Measurements from ENCODE around the gene MPZL3.

- TF ChIP-seq POLR2AphosphoS5 (IDR thresholded peaks at IDR 0.05) (no peak), CTCF (IDR thresholded peaks at IDR 0.05) (no peak), POLR2A (IDR thresholded peaks at IDR 0.05) (no peak)
Observed at GRCh38 chr11:118216621-118217481, 35.3 kb downstream of the MPZL3 start.

Measured in stomach (tissue), 4 donors.